AG04450 (cell line): ENCODE data around the gene VMP1. TPM values are rescaled to one million over a fixed set of nuclear protein-coding genes. Genes with fewer than 3 reads are reported as not detected.

ENCODE experiments used
- CTCF ChIA-PET: fragments of 300-600, 350-600 bp; formaldehyde crosslinking; extraction: SDS; loops from one replicate; lab custom pipeline; 2022; ENCODE audit warnings: antibody characterized with exemption, inconsistent platforms; lab: Charles Lee
- POLR2A ChIA-PET: fragments of 350-600 bp; formaldehyde crosslinking; extraction: SDS; loops from one replicate; lab custom pipeline; 2021; ENCODE audit warnings: antibody characterized with exemption, inconsistent platforms; lab: Yijun Ruan, JAX
- DNase-seq: peaks from one replicate; pipeline ENCODE4 v3.0.0-alpha.2; 2011; ENCODE audit warnings: low read depth, low spot score
- H3K27ac ChIP-seq: one replicate; pipeline ENCODE4 v1.5.1; 2012; ENCODE audit warnings: low read depth, low read length, control low read depth
- H3K27me3 ChIP-seq: one replicate; pipeline ENCODE4 v1.6.0; 2012; ENCODE audit warnings: low read length; ENCODE audit not compliant: control insufficient read depth, insufficient read depth
- H3K4me3 ChIP-seq: 2 replicates; pipeline ENCODE4 v1.5.1; 2011; ENCODE audit warnings: mild to moderate bottlenecking, low read depth, low read length, control low read depth
- H3K9me3 ChIP-seq: 2 replicates; pipeline ENCODE4 v1.5.1; 2012; ENCODE audit warnings: low read length; ENCODE audit not compliant: control insufficient read depth, insufficient read depth
- CTCF ChIP-seq: IDR thresholded peaks from 2 replicates; pipeline ENCODE4 v1.5.1; 2011; ENCODE audit warnings: low read depth, low read length, control low read depth, inconsistent platforms
- polyA plus RNA-seq: library from polyadenylated mRNA; depleted of rRNA; stranded (reverse); fragments of >200 nt; gene quantifications from 2 replicates; pipeline ENCODE4 v1.2.3, GENCODE V29; 2011

VMP1 gene
- polyA plus RNA-seq, 1 experiment = 196 TPM

- Histone ChIP-seq H3K27ac (no peak overlapping the region), H3K4me3 (no peak overlapping the region), H3K9me3 (no peaks in the 10 kb centered on the region), H3K27me3 (no peaks in the 10 kb centered on the region)
- CTCF ChIA-PET = no interaction called here
- POLR2A ChIA-PET = no interaction called here
- no peak for DNase-seq
- TF ChIP-seq CTCF = no peak
Measured at GRCh38 chr17:59723607-59724006, 16.2 kb downstream of the VMP1 start.

- CTCF ChIA-PET = interaction anchor here (1.2 kb wide), 1 partner anchor 144 kb away, joined by 4 read pairs; no protein-coding TSS in a partner anchor
- no peak overlapping the region for H3K27ac ChIP-seq
Measured at GRCh38 chr17:59725691-59726090, 18.2 kb downstream of the VMP1 start.

GRCh38 chr17:59727817-59728533, 20.5 kb downstream of the VMP1 start:
- no peak overlapping the region for H3K4me3 ChIP-seq
- no peak for TF ChIP-seq CTCF
- no peak for DNase-seq
- POLR2A ChIA-PET = no interaction called here
- CTCF ChIA-PET = interaction anchor here (1.7 kb wide), 1 partner anchor 18 kb away, joined by 4 read pairs; no protein-coding TSS in a partner anchor
- no peak overlapping the region for H3K27ac ChIP-seq
- H3K27me3 ChIP-seq = no peaks in the 10 kb centered on the region
- no peaks in the 10 kb centered on the region for H3K9me3 ChIP-seq

More at GRCh38 chr17:59725691-59726090, 18.2 kb downstream of the VMP1 start:
- H3K9me3 ChIP-seq = no peaks in the 10 kb centered on the region
- DNase-seq = no peak
- POLR2A ChIA-PET = no interaction called here
- no peak overlapping the region for H3K4me3 ChIP-seq
- no peak for TF ChIP-seq CTCF
- H3K27me3 ChIP-seq = no peaks in the 10 kb centered on the region

GRCh38 chr17:59730268-59730834, 22.9 kb downstream of the VMP1 start:
- POLR2A ChIA-PET = no interaction called here
- CTCF ChIA-PET = no interaction called here
- no peaks in the 10 kb centered on the region for H3K27me3 ChIP-seq
- no peak overlapping the region for H3K4me3 ChIP-seq
- H3K27ac ChIP-seq = no peak overlapping the region
- no peaks in the 10 kb centered on the region for H3K9me3 ChIP-seq
- no peak for TF ChIP-seq CTCF
- no peak for DNase-seq

- Histone ChIP-seq H3K27me3 (no peaks in the 10 kb centered on the region), H3K27ac (no peak overlapping the region), H3K4me3 (no peak overlapping the region), H3K9me3 (no peaks in the 10 kb centered on the region)
- ChIA-PET CTCF (interaction anchor here (0.8 to 1.7 kb wide), 5 partner anchors 14 to 303 kb away, joined by 3 to 8 read pairs (median 3); no protein-coding TSS in a partner anchor), POLR2A (no interaction called here)
- DNase-seq = no peak
- no peak for TF ChIP-seq CTCF
Measured at GRCh38 chr17:59733697-59734096, 26.2 kb downstream of the VMP1 start.
